ENCODE measurements around the gene MIGA2.

Gene MIGA2

DNA sequence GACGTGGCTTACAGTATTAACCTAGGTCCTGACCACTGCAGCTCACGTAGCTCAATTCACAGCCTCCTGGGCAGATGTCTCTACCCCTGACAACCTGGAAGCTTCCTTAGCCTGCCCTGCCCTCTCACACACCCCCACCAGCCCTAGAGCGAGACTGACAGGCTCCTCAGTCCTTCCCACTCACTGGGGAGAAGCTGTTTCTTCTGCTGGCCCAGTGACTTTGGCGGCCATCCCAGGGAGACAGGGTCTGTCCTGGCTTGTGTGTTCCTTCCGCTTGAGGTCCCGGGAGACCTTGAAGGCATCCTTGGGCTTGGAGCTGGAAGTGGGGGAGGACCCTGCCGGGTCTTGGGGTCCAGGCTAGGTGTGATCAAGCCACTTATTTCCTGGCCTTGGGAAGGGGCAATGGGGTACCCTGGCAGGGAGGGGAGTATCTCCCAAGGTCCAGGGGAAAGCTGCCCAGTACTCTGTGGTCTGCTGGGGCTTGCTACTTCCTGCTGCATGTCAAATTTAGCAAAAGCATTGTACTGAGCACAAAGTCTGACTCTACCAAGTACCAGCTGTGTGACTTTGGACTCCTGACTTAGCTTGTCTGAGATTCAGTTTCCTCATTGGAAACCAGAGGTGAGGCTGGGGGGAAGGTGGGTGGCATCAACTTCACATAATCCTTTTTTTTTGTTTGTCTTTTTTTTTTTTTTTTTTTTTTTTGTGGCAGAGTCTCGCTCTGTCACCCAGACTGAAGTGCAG, 1.9 kb downstream of the MIGA2 start:
- no peak for DNase-seq

DNA sequence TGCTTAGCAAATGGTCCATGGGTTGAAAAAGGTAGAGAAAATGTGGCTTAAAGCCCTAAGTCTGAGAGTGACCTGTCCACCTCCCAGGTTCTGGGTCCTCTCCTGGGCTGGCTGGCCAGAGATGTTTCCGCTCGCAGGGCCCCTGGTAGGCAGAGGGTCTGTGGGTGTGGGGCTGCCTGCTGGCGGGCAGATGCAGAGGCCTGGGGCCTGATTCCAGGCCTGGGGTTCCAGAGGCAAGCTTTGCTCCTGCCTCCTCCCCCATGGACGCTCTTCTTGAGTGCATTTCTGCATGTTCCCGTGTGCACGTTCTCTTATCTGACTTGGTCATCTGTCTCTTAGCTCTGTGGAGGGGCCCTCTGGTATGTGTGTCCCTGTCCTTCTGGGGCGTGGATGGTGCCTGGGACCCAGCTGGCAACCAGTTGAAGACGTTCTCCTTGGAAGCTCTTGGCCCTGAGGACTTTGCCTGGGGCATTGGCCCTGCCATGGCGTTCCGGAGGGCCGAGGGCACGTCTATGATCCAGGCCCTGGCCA, 3.8 kb downstream of the MIGA2 start:
- DNase-seq = no peak

DNA sequence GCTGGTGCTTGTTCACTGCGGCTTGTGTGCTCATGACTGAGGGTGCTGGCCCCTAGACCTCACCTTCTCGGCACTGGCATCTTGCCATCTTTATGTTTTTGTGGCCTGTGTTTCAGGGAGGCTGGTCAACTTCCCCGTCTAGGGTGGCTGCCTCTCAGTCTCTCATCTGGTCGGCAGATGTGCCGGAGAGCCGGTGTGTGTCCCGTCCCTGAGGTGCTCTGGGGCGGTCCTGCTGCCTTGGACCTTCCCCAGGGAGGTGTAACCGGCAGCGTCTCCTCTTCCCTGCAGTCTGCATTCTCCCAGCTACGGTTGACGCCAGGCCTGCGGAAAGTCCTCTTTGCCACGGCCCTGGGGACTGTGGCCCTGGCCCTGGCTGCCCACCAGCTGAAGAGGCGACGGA, 5.6 kb downstream of the MIGA2 start:
- DNase-seq = no peak

DNA sequence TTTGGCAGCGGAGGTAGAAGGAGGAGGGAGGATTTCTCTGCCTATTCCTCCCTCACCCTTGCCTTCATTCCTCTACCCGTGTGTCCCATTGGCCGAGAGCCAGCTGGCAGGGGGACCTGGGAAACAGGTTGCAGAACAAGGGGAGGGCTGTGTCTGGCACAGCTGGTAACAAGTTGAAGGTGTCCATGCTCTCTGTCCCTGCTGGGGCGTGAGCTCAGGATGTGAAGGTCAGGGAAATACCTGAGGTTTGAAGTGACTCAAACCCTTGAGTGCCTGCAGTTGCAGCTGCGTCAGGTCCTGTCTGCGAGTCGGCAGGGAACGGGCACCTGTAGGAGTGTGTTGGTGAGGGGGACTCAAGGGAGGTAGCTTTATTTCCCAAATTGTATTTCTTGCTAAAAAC, 16.2 kb downstream of the MIGA2 start:
- no peak for DNase-seq

DNA sequence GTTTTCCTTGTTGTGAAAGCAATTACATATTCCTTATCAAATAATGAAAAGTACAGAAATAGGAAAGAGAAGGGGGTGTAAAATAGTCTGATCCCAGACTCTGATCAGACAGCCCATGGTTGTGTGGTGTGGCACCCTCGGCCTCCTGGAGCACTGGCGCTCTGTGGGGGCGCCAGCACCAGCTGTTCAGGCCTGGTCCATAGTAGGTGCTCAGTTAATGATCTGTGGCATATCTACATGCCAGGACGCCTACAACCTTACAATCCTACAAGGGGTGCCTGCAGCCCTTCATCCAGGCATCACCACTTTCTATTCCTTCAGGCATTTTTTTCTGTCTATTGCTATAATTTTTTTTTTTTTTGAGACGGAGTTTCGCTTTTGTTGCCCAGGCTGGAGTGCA, 16.6 kb downstream of the MIGA2 start:
- no peak for DNase-seq

DNA sequence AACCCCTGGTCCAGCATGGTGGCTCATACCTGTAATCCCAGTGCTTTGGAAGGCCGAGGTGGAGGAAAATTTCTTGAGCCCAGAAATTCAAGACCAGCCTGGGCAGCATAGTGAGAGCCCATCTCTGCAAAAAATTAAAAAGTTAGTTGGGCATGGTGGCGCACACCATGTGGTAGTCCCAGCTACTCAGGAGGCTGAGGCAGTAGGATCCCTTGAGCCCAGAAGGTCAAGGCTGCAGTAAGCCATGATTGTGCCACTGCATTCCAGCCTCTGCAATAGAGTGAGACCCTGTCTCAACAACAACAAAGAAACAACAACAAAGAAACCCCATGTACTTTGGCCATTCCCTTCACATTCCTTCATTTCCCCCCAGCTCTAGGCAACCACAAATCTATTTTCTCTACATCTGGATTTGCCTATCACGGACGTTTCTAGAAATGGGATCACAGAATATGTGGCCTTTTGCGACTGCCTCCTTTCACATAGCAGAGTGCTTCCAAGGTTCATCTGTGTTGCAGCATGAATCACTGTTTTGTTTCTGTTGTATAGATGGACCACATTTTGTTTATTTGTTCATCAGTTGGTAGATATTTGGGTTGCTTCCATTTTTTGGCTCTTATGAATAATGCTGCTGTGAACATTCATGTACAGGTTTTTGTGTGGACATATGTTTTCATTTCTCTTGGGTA, 17.9 kb downstream of the MIGA2 start:
- no peak for DNase-seq

DNA sequence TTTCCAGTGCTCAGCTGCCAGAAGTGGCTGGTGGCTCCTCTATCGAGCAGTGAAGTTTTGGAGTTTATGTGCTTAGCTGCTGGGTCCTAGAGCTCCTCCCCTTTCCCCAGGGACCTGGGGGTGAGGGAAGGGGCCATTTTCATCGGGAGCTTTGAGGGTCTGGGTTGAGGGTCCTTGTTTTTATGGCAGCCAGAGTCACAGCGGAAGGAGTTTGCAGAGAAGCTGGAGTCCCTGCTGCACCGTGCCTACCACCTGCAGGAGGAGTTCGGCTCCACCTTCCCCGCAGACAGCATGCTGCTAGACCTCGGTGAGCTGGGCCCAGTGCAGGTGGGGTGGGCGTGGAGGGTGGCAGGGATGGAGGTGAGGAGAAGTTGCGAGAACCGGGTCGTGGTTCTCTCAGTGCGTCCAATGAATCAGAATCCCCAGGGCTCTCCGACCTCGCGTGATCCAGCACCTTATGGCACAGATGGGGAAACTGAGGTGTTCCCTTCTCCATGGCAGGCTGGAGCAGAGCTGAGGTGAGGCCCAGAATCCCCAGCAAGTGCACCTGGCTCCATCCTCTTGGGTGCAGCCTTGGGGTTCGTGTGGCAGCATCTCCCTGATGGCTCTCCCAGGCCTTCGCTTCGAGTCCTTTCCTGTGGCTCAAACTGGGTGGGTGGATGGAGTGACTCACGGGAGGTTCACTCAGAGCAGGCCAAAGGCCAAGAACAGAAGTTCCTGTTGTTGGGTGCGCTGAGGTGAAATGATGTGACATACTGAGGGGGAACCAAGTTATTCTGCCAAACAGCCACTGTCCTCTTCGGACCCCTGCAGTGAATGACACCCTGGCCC, 22.8 kb downstream of the MIGA2 start:
- no peak for DNase-seq

DNA sequence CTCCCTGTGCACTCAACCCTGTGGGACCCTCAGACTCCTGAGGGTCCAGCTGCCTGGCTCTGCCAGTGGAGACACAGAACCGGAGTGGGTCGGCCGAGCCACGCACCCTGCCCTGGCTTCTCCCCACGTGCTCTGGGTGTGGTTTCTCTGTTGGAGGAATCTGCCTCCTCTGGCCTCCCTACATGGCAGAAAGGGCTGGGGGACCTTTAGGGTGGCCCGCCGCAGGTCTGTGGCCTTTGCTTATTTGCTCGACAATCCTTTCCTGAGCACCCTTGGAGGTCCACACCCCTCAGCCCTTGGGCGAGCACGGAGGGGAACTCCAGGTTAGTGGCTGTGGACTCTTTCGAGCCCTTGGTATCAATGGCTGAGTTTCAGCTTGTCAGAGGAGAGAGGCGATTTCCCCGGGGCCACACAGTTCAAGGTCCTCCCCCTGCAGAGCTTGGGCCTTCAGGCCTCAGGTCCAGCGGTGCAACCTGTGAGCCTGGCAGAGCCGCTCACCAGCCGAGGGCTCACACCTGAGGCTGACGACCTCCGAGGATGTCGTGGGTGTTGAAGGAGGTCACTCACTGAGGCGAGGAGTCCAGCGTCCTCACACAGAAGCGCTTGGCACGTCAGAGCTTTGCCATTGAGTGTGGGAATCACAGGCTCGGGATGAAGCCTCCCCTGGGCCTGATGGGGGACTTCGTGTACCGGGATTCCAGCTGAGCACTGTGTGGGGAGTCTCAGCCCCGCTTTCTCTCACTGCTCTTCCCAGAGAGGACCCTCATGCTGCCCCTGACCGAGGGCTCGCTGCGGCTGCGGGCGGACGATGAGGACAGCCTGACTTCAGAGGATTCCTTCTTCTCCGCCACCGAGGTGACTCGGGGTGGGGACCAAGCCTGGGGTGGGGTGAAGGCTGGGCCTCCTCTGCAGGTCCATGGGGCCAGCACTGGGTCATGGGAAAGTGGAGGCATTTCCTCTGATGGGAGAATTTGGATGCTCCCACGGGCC, 23.7 kb downstream of the MIGA2 start:
- no peak for DNase-seq

DNA sequence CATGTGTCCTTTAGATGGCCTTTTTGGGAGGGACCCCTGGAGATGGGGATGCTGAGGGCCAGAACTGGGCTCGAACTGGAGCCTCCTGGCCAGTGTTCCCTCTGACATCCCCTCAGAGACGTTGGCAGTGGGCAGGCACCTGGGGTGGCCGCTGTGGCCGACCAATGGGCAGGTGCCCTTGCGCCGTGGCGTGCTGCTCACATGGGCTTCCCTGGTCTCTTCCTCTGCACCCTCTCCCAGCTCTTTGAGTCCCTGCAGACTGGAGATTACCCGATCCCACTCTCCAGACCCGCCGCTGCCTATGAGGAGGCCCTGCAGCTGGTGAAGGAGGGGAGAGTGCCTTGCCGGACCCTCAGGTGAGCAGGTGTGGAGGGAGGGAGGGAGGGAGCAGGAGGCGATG, 24.6 kb downstream of the MIGA2 start:
- no peak for DNase-seq

DNA sequence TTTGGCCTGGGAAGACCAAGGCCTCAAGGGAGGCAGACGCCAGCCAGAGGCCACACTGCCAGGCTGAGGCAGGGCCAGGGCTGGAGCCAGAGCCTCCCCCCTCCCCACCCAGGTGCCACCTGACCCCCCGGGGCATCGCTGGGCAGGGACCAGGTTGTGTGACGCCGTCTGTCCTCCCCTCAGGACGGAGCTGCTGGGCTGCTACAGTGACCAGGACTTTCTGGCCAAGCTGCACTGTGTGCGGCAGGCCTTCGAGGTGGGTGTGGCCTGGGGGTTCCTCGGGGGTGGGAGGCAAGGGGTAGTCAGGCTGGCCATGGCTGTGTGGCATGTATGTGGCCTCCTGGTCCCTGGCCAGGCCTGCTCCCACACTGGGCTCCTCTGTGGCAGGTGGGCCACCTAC, 26.6 kb downstream of the MIGA2 start:
- DNase-seq = no peak

DNA sequence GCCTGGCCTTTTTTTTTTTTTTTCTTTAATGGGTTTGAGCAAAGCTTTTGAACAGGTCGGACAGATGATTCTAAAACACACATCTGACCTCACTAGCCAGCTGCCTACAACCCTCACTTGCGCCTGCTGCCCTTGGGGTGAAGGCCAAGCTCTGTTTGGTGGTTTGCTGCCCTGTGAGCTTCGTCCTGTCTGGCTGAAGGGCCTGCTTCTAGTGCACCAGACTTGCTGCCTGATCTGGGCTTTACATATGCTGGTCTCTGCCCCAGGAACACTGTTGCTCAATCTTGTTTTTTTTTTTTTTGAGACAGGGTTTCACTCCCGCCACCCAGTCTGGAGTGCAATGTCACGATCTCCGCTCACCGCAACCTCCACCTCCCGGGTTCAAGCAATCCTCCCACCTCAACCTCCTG, 28.1 kb downstream of the MIGA2 start:
- no peak for DNase-seq

DNA sequence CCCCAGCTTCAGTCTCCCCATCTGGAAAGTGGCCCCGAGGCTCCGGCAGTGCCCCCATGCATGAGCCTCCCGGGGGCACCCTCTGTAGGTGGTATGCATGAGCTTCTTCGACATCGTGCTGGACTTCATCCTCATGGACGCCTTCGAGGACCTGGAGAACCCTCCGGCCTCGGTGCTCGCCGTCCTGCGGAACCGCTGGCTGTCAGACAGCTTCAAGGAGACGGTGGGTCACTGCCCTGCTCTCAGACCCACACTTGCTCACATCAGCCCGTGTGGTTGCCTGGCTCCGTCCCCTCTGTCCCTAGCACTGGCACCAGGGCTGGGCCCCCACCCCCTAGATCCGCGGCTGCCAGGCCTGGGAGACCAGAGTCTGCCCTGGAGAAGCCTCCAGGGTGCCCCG, 31.7 kb downstream of the MIGA2 start:
- no peak for DNase-seq

DNA sequence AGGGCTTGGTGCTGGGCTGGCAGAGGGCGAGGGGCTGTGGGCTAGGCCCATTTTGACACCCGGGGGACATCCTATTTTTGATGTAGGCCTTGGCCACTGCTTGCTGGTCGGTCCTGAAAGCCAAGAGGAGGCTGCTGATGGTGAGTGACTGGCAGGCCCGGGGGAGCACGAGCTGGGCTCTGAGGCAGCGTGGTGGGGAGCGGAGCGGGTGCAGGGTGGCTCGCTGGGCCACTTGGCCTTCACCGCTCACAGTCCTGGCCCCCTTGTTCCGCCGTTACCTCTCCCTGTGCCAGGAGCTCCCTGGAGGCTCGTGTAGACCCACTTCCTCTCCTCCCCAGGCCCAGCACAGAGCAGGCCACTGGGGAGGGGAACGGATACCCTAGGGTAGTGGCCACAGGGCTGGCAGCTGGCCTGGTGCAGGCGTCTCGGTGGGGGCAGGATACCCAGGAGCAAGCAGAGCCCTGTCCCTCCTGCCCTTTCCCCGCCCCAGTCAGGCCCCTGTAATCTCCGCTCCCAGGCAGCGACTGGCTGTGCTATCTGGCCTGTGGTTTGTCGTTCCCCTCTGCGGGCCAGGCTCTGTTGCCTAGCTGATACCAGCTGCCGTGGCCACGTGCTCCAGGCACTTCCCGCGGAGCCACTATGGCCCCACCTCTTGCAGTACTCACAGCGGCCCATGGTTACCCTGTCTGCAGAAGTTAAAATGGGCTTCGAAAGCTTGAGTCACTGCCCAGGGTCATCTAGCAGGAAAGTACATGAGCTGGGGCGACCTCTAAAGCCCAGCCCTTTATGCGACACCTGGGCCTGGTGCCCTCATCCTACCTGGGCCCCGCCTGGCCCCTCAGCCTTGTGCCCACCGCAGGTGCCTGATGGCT, 32.8 kb downstream of the MIGA2 start:
- DNase-seq = peak; percentile 39 to 46

DNA sequence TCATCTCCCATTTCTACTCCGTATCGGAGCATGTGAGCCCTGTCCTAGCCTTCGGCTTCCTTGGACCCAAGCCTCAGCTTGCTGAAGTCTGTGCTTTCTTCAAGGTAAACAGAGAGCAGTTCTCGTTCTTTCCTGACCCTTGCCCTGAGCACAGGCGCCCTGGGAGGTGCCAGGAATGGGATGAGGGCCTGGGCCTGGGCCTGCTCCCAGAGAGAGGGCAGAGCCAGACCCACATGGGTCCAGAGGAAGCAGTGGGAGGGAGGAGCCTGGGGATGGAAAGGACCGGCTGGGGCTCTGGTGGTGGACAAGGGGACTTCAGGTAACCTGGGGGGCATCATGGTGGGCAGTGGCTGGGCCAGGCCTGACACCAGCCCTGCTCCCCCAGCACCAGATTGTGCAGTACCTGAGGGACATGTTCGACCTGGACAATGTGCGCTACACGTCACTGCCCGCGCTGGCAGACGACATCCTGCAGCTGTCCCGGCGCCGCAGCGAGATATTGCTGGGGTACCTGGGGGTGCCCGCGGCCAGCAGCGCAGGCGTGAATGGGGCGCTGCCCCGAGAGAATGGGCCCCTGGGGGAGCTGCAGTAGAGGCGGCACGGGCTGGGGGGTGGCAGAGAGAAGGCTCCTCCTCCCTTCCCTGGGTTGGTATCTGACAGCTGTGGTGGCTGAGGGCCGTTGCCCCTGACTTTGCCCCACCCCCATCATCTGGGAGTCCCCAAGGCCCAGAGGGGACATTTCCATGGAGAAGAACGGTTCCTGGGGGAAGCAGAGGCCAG, 33.6 kb downstream of the MIGA2 start:
- DNase-seq = no peak

DNA sequence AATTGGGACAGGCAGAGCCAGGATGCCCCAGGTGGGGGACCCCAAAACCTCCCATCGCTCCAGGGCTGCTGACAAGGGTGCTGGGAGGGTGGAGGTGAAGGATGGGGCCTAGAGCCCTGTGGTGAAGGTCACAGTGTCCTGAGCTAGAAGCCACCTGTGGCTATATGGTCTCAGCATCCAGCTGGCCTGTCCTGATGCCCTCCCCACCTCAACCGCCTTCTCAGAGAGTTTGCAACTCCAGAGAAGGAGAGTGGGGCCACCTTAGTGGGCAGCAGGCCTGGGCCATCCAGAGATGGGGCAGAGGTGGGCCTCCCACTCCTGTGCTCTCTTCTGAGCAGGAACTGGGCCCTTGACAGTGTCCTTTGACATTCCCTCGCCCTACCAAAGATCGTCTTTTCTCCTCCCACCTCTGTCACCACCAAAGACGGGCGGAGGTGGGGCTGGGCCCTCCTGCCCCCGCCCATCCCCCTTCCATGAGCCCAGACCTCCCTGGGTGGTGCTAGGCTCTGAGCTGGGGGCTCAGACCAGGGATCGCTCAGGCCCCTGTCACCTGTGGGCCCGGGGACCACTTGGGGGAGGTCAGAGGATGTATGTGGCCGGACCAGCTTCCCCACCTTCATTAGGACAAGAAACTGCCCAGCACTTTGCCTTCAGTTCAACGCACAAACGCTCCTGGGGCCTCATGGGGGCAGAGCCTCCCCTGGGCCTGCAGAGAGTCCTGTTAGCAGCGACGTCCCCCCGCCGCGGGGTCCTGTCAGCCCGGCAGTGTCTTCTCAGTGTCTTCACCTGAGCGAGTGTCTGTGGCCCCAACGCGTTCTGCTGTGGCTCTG, 34.5 kb downstream of the MIGA2 start:
- DNase-seq = no peak

DNA sequence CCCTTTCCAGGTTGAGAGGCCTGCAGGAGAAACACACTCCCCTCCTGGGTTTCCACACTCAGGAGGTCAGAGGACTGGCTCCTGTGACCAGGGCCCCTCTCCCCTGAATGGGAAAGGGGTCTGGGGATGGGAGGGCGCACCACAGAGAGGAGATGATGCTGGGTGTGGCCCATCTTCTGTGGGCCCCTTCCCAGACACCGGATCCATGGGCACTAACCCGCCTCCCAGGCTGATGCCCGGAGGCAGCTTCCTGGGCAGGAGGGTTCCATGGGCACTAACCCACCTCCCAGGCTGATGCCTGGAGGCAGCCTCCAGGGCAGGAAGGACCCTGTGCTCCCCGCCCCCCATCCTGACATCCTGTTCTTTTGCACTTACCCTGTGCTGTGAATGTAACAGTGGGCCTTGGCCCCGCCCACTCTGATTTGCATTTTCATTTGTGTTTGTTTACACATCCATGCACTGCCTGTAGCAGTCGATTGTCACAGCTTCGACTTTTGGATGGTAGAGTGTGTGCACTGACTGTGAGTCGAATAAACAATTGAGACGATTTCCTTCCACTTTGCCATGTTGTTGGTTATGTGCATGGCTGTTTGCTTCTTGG, 35.2 kb downstream of the MIGA2 start:
- DNase-seq = no peak

DNA sequence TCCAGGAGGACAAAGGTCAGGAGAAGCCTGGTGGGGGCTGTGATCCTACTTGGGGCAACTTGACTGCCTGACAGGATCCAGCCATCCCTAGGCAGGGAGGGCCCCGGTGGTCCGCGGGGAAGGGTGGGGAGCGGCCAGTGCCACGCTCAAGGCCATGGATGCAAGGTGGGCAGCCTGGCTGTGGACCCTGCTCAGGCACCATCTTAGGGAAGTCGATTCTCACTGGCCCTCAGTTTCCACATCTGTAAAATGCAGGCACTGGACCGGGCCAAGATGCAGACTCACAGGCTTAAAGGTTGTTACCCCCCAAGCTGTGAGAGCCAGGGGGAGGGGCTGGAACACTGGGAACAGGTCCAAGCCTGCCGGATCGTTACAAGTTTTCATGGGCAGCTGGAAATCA, 35.7 kb downstream of the MIGA2 start:
- DNase-seq = no peak

DNA sequence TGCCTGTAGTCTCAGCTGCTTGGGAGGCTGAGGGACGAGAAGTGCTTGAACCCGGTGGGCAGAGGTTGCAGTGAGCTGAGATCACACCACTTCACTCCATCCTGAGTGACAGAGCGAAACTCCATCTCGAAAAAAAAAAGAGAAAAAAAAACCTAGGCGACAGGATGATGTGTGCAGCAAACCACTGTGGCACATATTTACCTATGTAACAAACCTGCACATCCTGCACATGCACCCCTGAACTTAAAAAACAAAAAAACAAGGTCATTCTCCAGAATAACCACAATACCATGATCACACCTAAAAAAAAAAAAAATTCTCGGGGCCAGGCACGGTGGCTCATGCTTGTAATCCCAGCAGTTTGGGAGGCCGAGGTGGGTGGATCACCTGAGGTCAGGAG, 37.0 kb downstream of the MIGA2 start:
- DNase-seq = no peak

DNA sequence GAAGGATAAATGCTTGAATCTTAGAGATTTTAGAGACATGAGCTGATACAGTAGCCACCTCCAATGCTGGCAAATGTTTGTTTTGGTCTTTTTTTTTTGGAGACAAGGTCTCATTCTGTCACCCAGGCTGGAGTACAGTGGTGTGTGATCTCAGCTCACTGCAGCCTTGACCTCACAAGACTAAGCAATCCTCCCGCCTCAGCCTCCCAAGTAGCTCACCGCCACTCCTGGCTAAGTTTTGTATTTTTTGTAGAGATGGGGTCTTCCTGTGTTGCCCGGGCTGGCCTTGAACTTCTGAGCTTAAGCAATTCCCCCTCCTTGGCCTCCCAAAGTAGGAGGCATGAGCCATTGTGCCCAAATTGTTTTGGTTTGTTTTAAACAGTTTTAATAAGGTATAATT, 37.7 kb downstream of the MIGA2 start:
- DNase-seq = no peak

Data from stimulated activated CD4-positive, alpha-beta T cell treated with anti-CD3 and anti-CD28 coated beads, Interleukin-4, amount 100 ng/mL, for 4 hours (primary cell).